Body of pancreas (tissue), 4 donors: ENCODE results near the gene NEK11. TPM values are rescaled to one million over a fixed set of nuclear protein-coding genes. Genes with fewer than 3 reads are reported as not detected.

Experiments
- ATAC-seq: fragments of 150-250 bp; one replicate; pipeline ENCODE4 v1.9.1; 2016
- DNase-seq, 4 donors: peaks; one replicate each; pipeline ENCODE4 v3.0.0-alpha.2; 2019
- H3K27ac ChIP-seq, 4 donors: fragments of 200-600 bp; sonication (generic); 1 replicate in 3 of 4; 2 replicates in 1 of 4; pipeline versions ENCODE4 v1.5.1 to v1.6.1; 2016 to 2019; ENCODE audit warnings: mild to moderate bottlenecking in 1 of 4, mixed read lengths in 1 of 4, moderate library complexity in 1 of 4
- H3K27me3 ChIP-seq, 2 donors: fragments of 200-600 bp; sonication (generic); one replicate each; pipeline ENCODE4 v1.6.0; 2016; ENCODE audit warnings: mild to moderate bottlenecking in 1 of 2
- H3K36me3 ChIP-seq, 2 donors: fragments of 200-600 bp; sonication (generic); replicated peaks in 1 of 2; 2 replicates each; pipeline ENCODE4 v1.5.1; 2016; ENCODE audit warnings: low read depth in 2 of 2; ENCODE audit not compliant: insufficient read depth in 1 of 2
- H3K4me1 ChIP-seq: fragments of 200-600 bp; sonication (generic); one replicate; pipeline ENCODE4 v1.6.0; 2016
- H3K4me3 ChIP-seq, 2 donors: fragments of 200-600 bp; sonication (generic); 1 replicate in 1 of 2; 2 replicates in 1 of 2; pipeline ENCODE4 v1.5.1; 2016 to 2019
- H3K9me3 ChIP-seq, 3 donors: fragments of 200-600 bp; sonication (generic); 1 replicate in 2 of 3; 2 replicates in 1 of 3; pipeline ENCODE4 v1.5.1; 2016
- CTCF ChIP-seq, 7 experiments: fragments of 450-650 bp in 4 of 7; fragments of 200-600 bp in 3 of 7; sonication (generic) in 3 of 7; IDR thresholded peaks; one replicate each; pipeline ENCODE4 v1.5.1; 2016 to 2019; ENCODE audit warnings: antibody characterized with exemption in 7 of 7
- POLR2A ChIP-seq, 3 donors: fragments of 450-650 bp; IDR thresholded peaks; one replicate each; pipeline ENCODE4 v1.6.1; 2016; ENCODE audit warnings: antibody characterized with exemption in 3 of 3, mild to moderate bottlenecking in 2 of 3
- whole genome bisulfite sequencing, 2 donors: methylation state at CpG; one replicate each; pipeline ENCODE4 v1.1.5; 2017; 5-methylcytosine and 5-hydroxymethylcytosine counted together
- intact Hi-C: fragments of 100-400 bp; cut with DNase I; formaldehyde crosslinking; loops from one replicate; pipeline ENCODE4 v1.15.1; 2023
- total RNA-seq, 2 donors: library from RNA; depleted of rRNA; stranded (reverse); fragments of >200 nt; gene quantifications; one replicate each; pipeline ENCODE4 v1.1.0, GENCODE V29; 2016

NEK11 gene
- total RNA-seq, 2 donors from 2014 or later: 3.4 to 10.2 TPM

GRCh38 chr3:131020122-131020693 lies 6.5 kb upstream of the NEK11 start:
- ATAC-seq (no peak), DNase-seq (no peak)
- Histone ChIP-seq H3K4me3 (no peak overlapping the region), H3K9me3 (no peaks in the 10 kb centered on the region), H3K27me3 (no peaks in the 10 kb centered on the region), H3K36me3 (peaks cover 0 to 10% of the 10 kb centered on the region in 2 donors), H3K27ac (no peak overlapping the region), H3K4me1 (peaks cover 23% of the 10 kb centered on the region)
- TF ChIP-seq CTCF (IDR thresholded peaks at IDR 0.05) (no peak), POLR2A (IDR thresholded peaks at IDR 0.05) (no peak)
- WGBS, 2 donors: 76 to 95% methylated on average over 5 of the region's 5 CpGs
- intact Hi-C loops: no loop called here

DNA sequence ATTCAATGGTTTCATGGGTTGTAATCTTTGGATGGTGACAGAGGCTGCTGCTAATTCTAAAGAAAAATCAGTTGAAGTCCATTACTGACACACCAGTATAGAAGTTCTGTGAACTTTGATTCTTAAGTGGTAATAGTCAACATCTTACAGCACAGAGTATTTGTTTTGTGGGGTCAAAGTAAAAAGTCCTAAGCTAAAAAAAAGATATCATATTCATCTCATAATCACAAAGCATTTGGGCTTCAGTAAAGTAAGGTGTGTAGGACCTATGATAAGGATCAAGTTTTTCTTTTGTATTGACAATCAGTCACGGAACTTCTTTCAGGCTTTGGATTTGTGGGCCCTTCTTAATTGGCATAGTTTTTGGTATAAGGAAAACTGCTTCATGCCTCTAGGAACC lies 1.1 kb upstream of the NEK11 start:
- Histone ChIP-seq H3K9me3 (no peaks in the 10 kb centered on the region), H3K4me3 (peak overlapping the region in 1 of 2 donors; percentile 45), H3K4me1 (peaks cover 32% of the 10 kb centered on the region), H3K27me3 (no peaks in the 10 kb centered on the region), H3K27ac (no peak overlapping the region), H3K36me3 (no peaks in the 10 kb centered on the region)
- DNase-seq (no peak), ATAC-seq (no peak)
- intact Hi-C loops: no loop called here
- WGBS, 2 donors: 31 to 39% methylated on average over 1 of the region's 1 CpG
- TF ChIP-seq POLR2A (IDR thresholded peaks at IDR 0.05) (no peak), CTCF (IDR thresholded peaks at IDR 0.05) (no peak)

GRCh38 chr3:131028844-131029243 lies 2.2 kb downstream of the NEK11 start:
- Histone ChIP-seq H3K4me1 (peaks cover 13% of the 10 kb centered on the region), H3K27me3 (no peaks in the 10 kb centered on the region), H3K36me3 (no peaks in the 10 kb centered on the region), H3K9me3 (no peaks in the 10 kb centered on the region), H3K27ac (no peak overlapping the region), H3K4me3 (no peak overlapping the region)
- no peak for ATAC-seq
- WGBS, 2 donors: 81 to 91% methylated on average over 3 of the region's 3 CpGs
- DNase-seq: no peak
- TF ChIP-seq CTCF (IDR thresholded peaks at IDR 0.05): no peak
- no peak for TF ChIP-seq POLR2A (IDR thresholded peaks at IDR 0.05)
- intact Hi-C loops: no loop called here

GRCh38 chr3:131031660-131032059 lies 5.0 kb downstream of the NEK11 start:
- ATAC-seq (no peak), DNase-seq (no peak)
- intact Hi-C loops: no loop called here
- Histone ChIP-seq H3K27me3 (no peaks in the 10 kb centered on the region), H3K4me1 (no peaks in the 10 kb centered on the region), H3K27ac (no peak overlapping the region), H3K9me3 (no peaks in the 10 kb centered on the region), H3K36me3 (no peaks in the 10 kb centered on the region), H3K4me3 (no peak overlapping the region)
- WGBS, 2 donors: 63 to 79% methylated on average over 3 of the region's 3 CpGs
- TF ChIP-seq CTCF (IDR thresholded peaks at IDR 0.05) (no peak), POLR2A (IDR thresholded peaks at IDR 0.05) (no peak)

DNA sequence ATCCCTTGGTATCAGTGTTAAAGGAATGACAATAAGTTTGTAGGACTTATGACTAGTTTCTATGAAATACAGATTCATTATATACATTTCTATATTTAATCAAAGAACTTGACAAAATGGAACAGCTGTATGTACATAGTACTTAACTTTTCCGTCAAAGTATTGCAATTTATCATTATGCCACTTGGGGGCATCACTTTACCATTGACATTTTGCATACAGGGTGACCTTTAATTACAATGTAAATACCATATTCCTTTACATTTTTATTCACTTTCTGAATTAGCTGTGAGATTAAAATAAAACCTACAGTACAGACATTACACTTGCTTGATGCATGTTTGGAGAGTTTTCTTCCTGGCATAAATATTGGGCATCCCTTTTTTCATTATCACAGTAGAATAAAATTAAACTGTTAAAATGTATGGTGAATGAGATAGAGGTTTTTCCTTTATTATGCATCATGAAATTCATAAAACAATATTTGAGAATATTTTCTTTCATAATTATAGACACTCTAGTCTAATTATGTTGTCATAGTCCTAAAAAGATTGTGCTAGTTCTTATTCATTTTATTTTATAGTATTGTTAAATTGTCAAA lies 6.9 kb downstream of the NEK11 start:
- DNase-seq: peak in 1 of 4 donors; percentile 16
- Histone ChIP-seq H3K9me3 (no peaks in the 10 kb centered on the region), H3K36me3 (no peaks in the 10 kb centered on the region), H3K4me1 (no peaks in the 10 kb centered on the region), H3K4me3 (no peak overlapping the region), H3K27me3 (no peaks in the 10 kb centered on the region), H3K27ac (no peak overlapping the region)
- ATAC-seq: no peak
- TF ChIP-seq CTCF (IDR thresholded peaks at IDR 0.05) (peak in 6 of 7 experiments; percentile 38 to 57 (median 52)), POLR2A (IDR thresholded peaks at IDR 0.05) (no peak)
- 12% methylated on average over 1 of the region's 1 CpG for WGBS, 2 donors
- intact Hi-C loops: no loop called here
